Large intestine (tissue), 3 donors: ENCODE results near the gene YWHAB. TPM values are rescaled to one million over a fixed set of nuclear protein-coding genes. Genes with fewer than 3 reads are reported as not detected.
A peak's percentile ranks its signal among the peaks of the same experiment; 100 is the strongest.

Source experiments
- DNase-seq, 2 donors: peaks; one replicate each; pipeline versions ENCODE4 v3.0.0 to v3.0.0-alpha.2; 2013
- H3K27ac ChIP-seq: one replicate; pipeline ENCODE4 v1.5.1; 2013; ENCODE audit warnings: low read length
- H3K27me3 ChIP-seq: 2 replicates; pipeline ENCODE4 v1.6.1; 2013; ENCODE audit warnings: low read length; ENCODE audit not compliant: control insufficient read depth, insufficient read depth
- H3K36me3 ChIP-seq: 2 replicates; pipeline ENCODE4 v1.6.1; 2013; ENCODE audit warnings: low read length; ENCODE audit not compliant: control insufficient read depth, insufficient read depth
- H3K4me1 ChIP-seq: one replicate; pipeline ENCODE4 v1.6.1; 2013; ENCODE audit warnings: low read length; ENCODE audit not compliant: control insufficient read depth, insufficient read depth
- H3K4me3 ChIP-seq: one replicate; pipeline ENCODE4 v1.5.1; 2013; ENCODE audit warnings: low read length
- H3K9me3 ChIP-seq: one replicate; pipeline ENCODE4 v1.6.1; 2013; ENCODE audit warnings: mild to moderate bottlenecking, low read depth, low read length, moderate library complexity; ENCODE audit not compliant: control insufficient read depth
- WGBS: methylation state at CpG from one replicate; pipeline ENCODE4 v1.1.5; 2013; ENCODE audit warnings: low lambda C conversion rate; ENCODE audit not compliant: insufficient coverage; 5-methylcytosine and 5-hydroxymethylcytosine counted together
- polyA plus RNA-seq: library from polyadenylated mRNA; unstranded; fragments of 120-200 nt; gene quantifications from one replicate; pipeline ENCODE4 v1.2.1, GENCODE V29; 2013

The YWHAB gene
- polyA plus RNA-seq, 1 donor: 152 TPM

DNA sequence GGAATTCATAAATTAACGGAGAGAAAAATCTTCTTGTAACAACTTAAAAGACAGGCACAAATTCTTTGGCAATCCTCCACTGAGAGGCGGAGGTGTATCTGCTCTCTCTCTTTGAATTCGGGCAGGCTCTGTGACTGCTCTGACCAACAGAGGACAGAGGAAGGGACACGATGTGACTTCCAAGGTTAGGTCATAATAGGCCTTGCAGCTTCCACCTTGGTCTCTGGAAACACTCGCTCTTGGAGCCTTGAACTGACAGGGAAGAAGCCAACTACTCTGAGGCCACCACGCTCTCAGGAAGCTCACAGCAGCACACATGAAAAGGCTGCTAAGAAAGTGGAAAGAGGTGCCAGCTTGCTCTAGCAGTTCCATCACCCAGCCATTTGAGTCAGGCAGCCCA is 59.8 kb downstream of the YWHAB start:
- no peak for DNase-seq
- no CpG with 5 or more reads among the region's 6 CpGs for WGBS
- H3K4me3 ChIP-seq: no peak overlapping the region
- no peaks in the 10 kb centered on the region for H3K27me3 ChIP-seq
- no peaks in the 10 kb centered on the region for H3K4me1 ChIP-seq
- H3K27ac ChIP-seq: no peak overlapping the region
- H3K9me3 ChIP-seq: no peaks in the 10 kb centered on the region
- peaks cover 68% of the 10 kb centered on the region for H3K36me3 ChIP-seq

- no peak overlapping the region for H3K27ac ChIP-seq
These were observed 60.9 kb downstream of the YWHAB start for GRCh38 chr20:44946271-44946852.

DNA sequence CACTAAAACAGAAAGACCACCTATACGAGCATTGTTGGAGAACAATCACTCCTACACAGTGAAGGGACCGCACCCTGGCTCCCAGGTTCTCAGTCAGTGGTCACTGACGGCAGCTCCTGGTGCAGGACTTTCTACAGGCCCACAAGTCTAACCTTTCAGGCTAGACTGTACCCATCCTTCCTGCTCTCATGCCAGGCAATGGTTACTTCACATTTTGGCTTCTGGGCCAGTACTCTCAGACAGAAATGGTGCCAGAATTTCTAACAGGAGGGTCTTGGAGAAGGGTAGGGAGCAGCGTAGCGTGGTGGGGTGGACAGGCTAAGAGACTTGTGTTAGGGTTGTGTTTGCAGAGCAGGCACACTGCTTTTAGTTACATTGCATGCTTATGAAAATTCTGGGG is 62.6 kb downstream of the YWHAB start:
- Histone ChIP-seq H3K36me3 (peaks cover 70% of the 10 kb centered on the region), H3K4me1 (no peaks in the 10 kb centered on the region), H3K27ac (no peak overlapping the region), H3K4me3 (no peak overlapping the region), H3K9me3 (no peaks in the 10 kb centered on the region), H3K27me3 (no peaks in the 10 kb centered on the region)
- DNase-seq: no peak
- no CpG with 5 or more reads among the region's 5 CpGs for WGBS

More at GRCh38 chr20:44946271-44946852, 60.9 kb downstream of the YWHAB start:
- no peak for DNase-seq
- H3K4me1 ChIP-seq: no peaks in the 10 kb centered on the region
- no CpG with 5 or more reads among the region's 2 CpGs for WGBS
- H3K9me3 ChIP-seq: no peaks in the 10 kb centered on the region
- H3K36me3 ChIP-seq: peaks cover 72% of the 10 kb centered on the region
- no peak overlapping the region for H3K4me3 ChIP-seq
- no peaks in the 10 kb centered on the region for H3K27me3 ChIP-seq

GRCh38 chr20:44948513-44948912 is 63.0 kb downstream of the YWHAB start:
- Histone ChIP-seq H3K4me1 (no peaks in the 10 kb centered on the region), H3K27me3 (no peaks in the 10 kb centered on the region), H3K36me3 (peaks cover 70% of the 10 kb centered on the region), H3K27ac (no peak overlapping the region), H3K9me3 (no peaks in the 10 kb centered on the region), H3K4me3 (no peak overlapping the region)
- no peak for DNase-seq
- 100% methylated on average over 1 of the region's 2 CpGs for WGBS

GRCh38 chr20:44950368-44950767 is 64.9 kb downstream of the YWHAB start:
- Histone ChIP-seq H3K4me3 (no peak overlapping the region), H3K4me1 (no peaks in the 10 kb centered on the region), H3K9me3 (no peaks in the 10 kb centered on the region), H3K27ac (no peak overlapping the region), H3K27me3 (no peaks in the 10 kb centered on the region), H3K36me3 (peaks cover 77% of the 10 kb centered on the region)
- WGBS: no CpG with 5 or more reads among the region's 1 CpG
- DNase-seq: no peak

- Histone ChIP-seq H3K9me3 (no peaks in the 10 kb centered on the region), H3K27ac (no peak overlapping the region), H3K27me3 (no peaks in the 10 kb centered on the region), H3K4me1 (no peaks in the 10 kb centered on the region), H3K4me3 (no peak overlapping the region), H3K36me3 (peaks cover 78% of the 10 kb centered on the region)
- WGBS: 80% methylated on average over 1 of the region's 1 CpG
- no peak for DNase-seq
These were observed 67.2 kb downstream of the YWHAB start for GRCh38 chr20:44952731-44953130.

GRCh38 chr20:44954211-44954610 is 68.7 kb downstream of the YWHAB start:
- no peak overlapping the region for H3K4me3 ChIP-seq
- no peaks in the 10 kb centered on the region for H3K27me3 ChIP-seq
- H3K4me1 ChIP-seq: peaks cover 6% of the 10 kb centered on the region
- WGBS: 100% methylated on average over 1 of the region's 5 CpGs
- DNase-seq: peak in 1 of 2 donors; percentile 16
- no peaks in the 10 kb centered on the region for H3K9me3 ChIP-seq
- no peak overlapping the region for H3K27ac ChIP-seq
- peaks cover 65% of the 10 kb centered on the region for H3K36me3 ChIP-seq

DNA sequence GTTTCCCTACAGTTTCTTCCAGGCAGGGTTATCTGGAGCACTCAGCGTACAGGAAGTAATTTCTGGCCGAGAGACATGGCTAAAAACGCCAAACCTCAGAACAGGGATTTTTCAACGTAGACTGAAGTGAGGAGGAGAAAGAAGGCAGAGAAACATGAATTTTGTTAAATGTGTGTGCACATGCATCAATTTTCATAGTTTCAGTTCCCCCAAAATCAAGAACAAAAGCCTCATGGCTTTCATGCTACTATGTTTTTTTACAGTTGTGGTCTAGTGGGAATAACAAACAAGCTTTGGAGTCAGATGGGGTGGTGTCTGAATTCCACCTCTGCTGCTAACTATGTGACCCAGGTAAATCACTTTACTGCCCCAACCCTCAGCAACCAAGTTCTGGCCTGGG is 69.8 kb downstream of the YWHAB start:
- Histone ChIP-seq H3K4me1 (peaks cover 6% of the 10 kb centered on the region), H3K27me3 (no peaks in the 10 kb centered on the region), H3K4me3 (no peak overlapping the region), H3K27ac (no peak overlapping the region), H3K36me3 (peaks cover 57% of the 10 kb centered on the region), H3K9me3 (no peaks in the 10 kb centered on the region)
- no peak for DNase-seq
- WGBS: no CpG with 5 or more reads among the region's 4 CpGs

- Histone ChIP-seq H3K4me1 (peaks cover 9% of the 10 kb centered on the region), H3K36me3 (peaks cover 46% of the 10 kb centered on the region), H3K27ac (no peak overlapping the region), H3K27me3 (no peaks in the 10 kb centered on the region), H3K9me3 (no peaks in the 10 kb centered on the region), H3K4me3 (no peak overlapping the region)
- DNase-seq: no peak
- no CpG with 5 or more reads among the region's 3 CpGs for WGBS
These were observed 70.9 kb downstream of the YWHAB start for GRCh38 chr20:44956410-44956809.
